Activated CD8-positive, alpha-beta memory T cell treated with anti-CD3 and anti-CD28 coated beads for 36 hours (primary cell): Measurements from ENCODE around the gene DHFR. TPM values are rescaled to one million over a fixed set of nuclear protein-coding genes. Genes with fewer than 3 reads are reported as not detected.

ENCODE experiments used
- total RNA-seq, 2 experiments: library from RNA; stranded (reverse); gene quantifications; one replicate each; pipeline ENCODE4 v1.2.3, GENCODE V29; 2021

DHFR gene
- total RNA-seq, 2 experiments from 2014 or later = 96.3 to 102 TPM

Other genes with a start within 250 kb of the DHFR start
- gene ZFYVE16, start 246.9 kb downstream of the DHFR start, total RNA-seq = 10 to 100 TPM in 1 of 2 experiments, 1 to 10 TPM in 1; 9.2 to 16.3 TPM
- under 1 TPM; 0.10 to 0.42 TPM for gene FAM151B, start 166.9 kb downstream of the DHFR start, total RNA-seq
- not detected for gene ANKRD34B, start 84.7 kb downstream of the DHFR start, total RNA-seq
- 10 to 100 TPM; 21.7 to 22.4 TPM for gene MSH3, start 331 bp downstream of the DHFR start, total RNA-seq